GM12878 (cell line): ENCODE measurements around the gene TBC1D19.

Experiments used
- CHD2 ChIP-seq: IDR thresholded peaks from 2 replicates; pipeline ENCODE4 v1.6.1; 2011; ENCODE audit warnings: low read depth, low read length, improper control_type of control experiment, borderline replicate concordance
- EZH2 ChIP-seq: IDR thresholded peaks from 2 replicates; pipeline ENCODE4 v1.6.1; 2012; ENCODE audit warnings: low read depth, mild to moderate bottlenecking, control low read depth, inconsistent platforms, low read length, borderline replicate concordance; ENCODE audit not compliant: control insufficient read depth
- RFX5 ChIP-seq: IDR thresholded peaks from 2 replicates; pipeline ENCODE4 v1.6.1; 2011; ENCODE audit warnings: low read depth, low read length, improper control_type of control experiment
- SRF ChIP-seq, 2 experiments: IDR thresholded peaks; 2 replicates each; pipeline ENCODE4 v1.6.1; 2011; ENCODE audit warnings: low read depth in 2 of 2, low read length in 2 of 2, mild to moderate bottlenecking in 1 of 2, moderate library complexity in 1 of 2
- TF ChIP-seq, protein P1 (sequence below), 3 experiments: IDR thresholded peaks in 2 of 3; conservative IDR thresholded peaks in 1 of 3; 2 replicates each; pipeline ENCODE4 v1.5.1; 2011; ENCODE audit warnings: low read depth in 3 of 3, low read length in 3 of 3, mild to moderate bottlenecking in 3 of 3, control low read depth in 2 of 3, moderate library complexity in 2 of 3, inconsistent platforms in 1 of 3, mixed read lengths in 1 of 3; ENCODE audit not compliant: control insufficient read depth in 2 of 3, insufficient read depth in 1 of 3; ENCODE audit errors: extremely low read depth in 1 of 3

DNA sequence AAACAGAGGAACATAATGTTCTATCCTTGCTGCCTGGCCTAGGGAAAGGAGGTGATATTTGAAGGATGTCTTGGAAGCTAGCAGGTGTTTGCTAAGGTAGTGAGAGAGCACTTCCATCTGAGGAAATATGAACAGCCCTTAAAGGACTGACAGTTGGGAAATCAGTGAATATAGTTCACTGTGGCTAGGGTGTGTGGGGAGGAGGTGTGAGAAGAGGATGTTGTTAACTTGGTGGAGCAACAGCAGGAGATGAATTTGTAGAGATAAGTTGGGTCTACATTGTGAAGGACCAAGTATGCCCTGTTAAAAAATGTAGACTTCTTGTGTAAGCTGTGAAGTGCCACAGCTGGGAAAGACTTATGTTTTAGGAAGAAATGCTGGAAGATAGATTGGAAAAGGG is 25.5 kb downstream of the TBC1D19 start:
- TF ChIP-seq SRF (IDR thresholded peaks at IDR 0.05; ENCODE audit: low read depth in 2 of 2, low read length in 2 of 2) (no peak), RFX5 (no peak), EZH2 (no peak), CHD2 (no peak)
- TF ChIP-seq, protein P1, sequence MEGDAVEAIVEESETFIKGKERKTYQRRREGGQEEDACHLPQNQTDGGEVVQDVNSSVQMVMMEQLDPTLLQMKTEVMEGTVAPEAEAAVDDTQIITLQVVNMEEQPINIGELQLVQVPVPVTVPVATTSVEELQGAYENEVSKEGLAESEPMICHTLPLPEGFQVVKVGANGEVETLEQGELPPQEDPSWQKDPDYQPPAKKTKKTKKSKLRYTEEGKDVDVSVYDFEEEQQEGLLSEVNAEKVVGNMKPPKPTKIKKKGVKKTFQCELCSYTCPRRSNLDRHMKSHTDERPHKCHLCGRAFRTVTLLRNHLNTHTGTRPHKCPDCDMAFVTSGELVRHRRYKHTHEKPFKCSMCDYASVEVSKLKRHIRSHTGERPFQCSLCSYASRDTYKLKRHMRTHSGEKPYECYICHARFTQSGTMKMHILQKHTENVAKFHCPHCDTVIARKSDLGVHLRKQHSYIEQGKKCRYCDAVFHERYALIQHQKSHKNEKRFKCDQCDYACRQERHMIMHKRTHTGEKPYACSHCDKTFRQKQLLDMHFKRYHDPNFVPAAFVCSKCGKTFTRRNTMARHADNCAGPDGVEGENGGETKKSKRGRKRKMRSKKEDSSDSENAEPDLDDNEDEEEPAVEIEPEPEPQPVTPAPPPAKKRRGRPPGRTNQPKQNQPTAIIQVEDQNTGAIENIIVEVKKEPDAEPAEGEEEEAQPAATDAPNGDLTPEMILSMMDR (IDR thresholded peaks at IDR 0.05 in 2 of 3, conservative IDR thresholded peaks at IDR 0.05 in 1 of 3; ENCODE audit: control insufficient read depth in 2 of 3, extremely low read depth in 1 of 3, insufficient read depth in 1 of 3, low read depth in 3 of 3, low read length in 3 of 3) = no peak
